Fibroblast of pulmonary artery (primary cell): ENCODE results near the gene ARMC10.
"Not testable (repeated sequence)": the region's sequence is repeated elsewhere in the genome, so short reads cannot be mapped to it uniquely, and the experiment has no call there.

Source experiments
- DNase-seq: peaks from one replicate; pipeline ENCODE4 v3.0.0-alpha.2; 2010; ENCODE audit warnings: low read depth
- H3K4me3 ChIP-seq: replicated peaks from 2 replicates; pipeline ENCODE4 v1.5.1; 2011; ENCODE audit warnings: low read depth, mild to moderate bottlenecking, control low read depth, low read length, moderate library complexity
- CTCF ChIP-seq: IDR thresholded peaks from 2 replicates; pipeline ENCODE4 v1.5.1; 2011; ENCODE audit warnings: mild to moderate bottlenecking, control low read depth, low read length, inconsistent platforms; ENCODE audit errors: missing control alignments

ARMC10 gene

GRCh38 chr7:103068414-103069403, 6.2 kb upstream of the ARMC10 start:
- TF ChIP-seq CTCF: no peak
- DNase-seq: peak; percentile 16
- no peak overlapping the region for H3K4me3 ChIP-seq

GRCh38 chr7:103071000-103071399, 3.9 kb upstream of the ARMC10 start:
- H3K4me3 ChIP-seq: no peak overlapping the region
- DNase-seq: no peak
- TF ChIP-seq CTCF: no peak

GRCh38 chr7:103073989-103074518, 886 bp upstream of the ARMC10 start:
- peak overlapping the region; percentile 67 for H3K4me3 ChIP-seq
- TF ChIP-seq CTCF: no peak
- DNase-seq: no peak

- peak overlapping the region; percentile 67 for H3K4me3 ChIP-seq
- TF ChIP-seq CTCF: no peak
- DNase-seq: peak; percentile 38
These were observed 488 bp downstream of the ARMC10 start for GRCh38 chr7:103075337-103075918.

- DNase-seq: peak; percentile 8
- no peak for TF ChIP-seq CTCF
- H3K4me3 ChIP-seq: no peak overlapping the region
These were observed 1.8 kb downstream of the ARMC10 start for GRCh38 chr7:103076764-103077163.

GRCh38 chr7:103077318-103077717, 2.4 kb downstream of the ARMC10 start:
- no peak for DNase-seq
- H3K4me3 ChIP-seq: no peak overlapping the region
- no peak for TF ChIP-seq CTCF

- DNase-seq, H3K4me3 ChIP-seq: not testable (repeated sequence)
These were observed 3.3 kb downstream of the ARMC10 start for GRCh38 chr7:103078226-103078625.
